ENCODE measurements around the gene AHDC1.

The AHDC1 gene

GRCh38 chr1:27489501-27489972, 114.4 kb downstream of the AHDC1 start:
- TF ChIP-seq, protein P1, sequence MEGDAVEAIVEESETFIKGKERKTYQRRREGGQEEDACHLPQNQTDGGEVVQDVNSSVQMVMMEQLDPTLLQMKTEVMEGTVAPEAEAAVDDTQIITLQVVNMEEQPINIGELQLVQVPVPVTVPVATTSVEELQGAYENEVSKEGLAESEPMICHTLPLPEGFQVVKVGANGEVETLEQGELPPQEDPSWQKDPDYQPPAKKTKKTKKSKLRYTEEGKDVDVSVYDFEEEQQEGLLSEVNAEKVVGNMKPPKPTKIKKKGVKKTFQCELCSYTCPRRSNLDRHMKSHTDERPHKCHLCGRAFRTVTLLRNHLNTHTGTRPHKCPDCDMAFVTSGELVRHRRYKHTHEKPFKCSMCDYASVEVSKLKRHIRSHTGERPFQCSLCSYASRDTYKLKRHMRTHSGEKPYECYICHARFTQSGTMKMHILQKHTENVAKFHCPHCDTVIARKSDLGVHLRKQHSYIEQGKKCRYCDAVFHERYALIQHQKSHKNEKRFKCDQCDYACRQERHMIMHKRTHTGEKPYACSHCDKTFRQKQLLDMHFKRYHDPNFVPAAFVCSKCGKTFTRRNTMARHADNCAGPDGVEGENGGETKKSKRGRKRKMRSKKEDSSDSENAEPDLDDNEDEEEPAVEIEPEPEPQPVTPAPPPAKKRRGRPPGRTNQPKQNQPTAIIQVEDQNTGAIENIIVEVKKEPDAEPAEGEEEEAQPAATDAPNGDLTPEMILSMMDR (IDR thresholded peaks at IDR 0.05; ENCODE audit: insufficient read depth, low read length, poor library complexity, severe bottlenecking) = no peak
- no peak for DNase-seq (ENCODE audit: extremely low read depth, insufficient read length)
- H3K4me3 ChIP-seq (replicated peaks; ENCODE audit: low read depth, low read length) = peak overlapping the region; percentile 83
- no peaks in the 10 kb centered on the region for H3K27me3 ChIP-seq (replicated peaks; ENCODE audit: control insufficient read depth, insufficient read depth, low read length)
- no peaks in the 10 kb centered on the region for H3K36me3 ChIP-seq (ENCODE audit: control insufficient read depth, insufficient read depth, low read length)

GRCh38 chr1:27487966-27488884, 115.7 kb downstream of the AHDC1 start:
- TF ChIP-seq, protein P1 (IDR thresholded peaks at IDR 0.05; ENCODE audit: insufficient read depth, low read length, poor library complexity, severe bottlenecking) = no peak
- Histone ChIP-seq H3K27me3 (replicated peaks; ENCODE audit: control insufficient read depth, insufficient read depth, low read length) (no peaks in the 10 kb centered on the region), H3K4me3 (replicated peaks; ENCODE audit: low read depth, low read length) (peak overlapping the region; percentile 83), H3K36me3 (ENCODE audit: control insufficient read depth, insufficient read depth, low read length) (no peaks in the 10 kb centered on the region)
- no peak for DNase-seq (ENCODE audit: extremely low read depth, insufficient read length)

GRCh38 chr1:27485363-27485762, 118.6 kb downstream of the AHDC1 start:
- DNase-seq (ENCODE audit: extremely low read depth, insufficient read length) = no peak
- H3K36me3 ChIP-seq (ENCODE audit: control insufficient read depth, insufficient read depth, low read length) = no peaks in the 10 kb centered on the region
- TF ChIP-seq, protein P1 (IDR thresholded peaks at IDR 0.05; ENCODE audit: insufficient read depth, low read length, poor library complexity, severe bottlenecking) = no peak
- no peaks in the 10 kb centered on the region for H3K27me3 ChIP-seq (replicated peaks; ENCODE audit: control insufficient read depth, insufficient read depth, low read length)
- no peak overlapping the region for H3K4me3 ChIP-seq (replicated peaks; ENCODE audit: low read depth, low read length)
